GM10266 (cell line): ENCODE measurements around the gene CSNK2A3.

Experiments used
- DNase-seq: peaks from one replicate; pipeline ENCODE4 v3.0.0; 2012; ENCODE audit errors: extremely low spot score
- CTCF ChIP-seq: IDR thresholded peaks from 2 replicates; pipeline ENCODE4 v1.5.1; 2012; ENCODE audit warnings: mild to moderate bottlenecking, low read depth; ENCODE audit not compliant: control insufficient read depth, insufficient read depth; ENCODE audit errors: missing control alignments

The CSNK2A3 gene

GRCh38 chr11:11395126-11395525, 42.1 kb upstream of the CSNK2A3 start:
- no peak for TF ChIP-seq CTCF
- no peak for DNase-seq

- DNase-seq: no peak
- TF ChIP-seq CTCF: no peak
Observed at GRCh38 chr11:11394241-11394640, 41.2 kb upstream of the CSNK2A3 start.

GRCh38 chr11:11391796-11392463, 38.9 kb upstream of the CSNK2A3 start:
- no peak for DNase-seq
- TF ChIP-seq CTCF: no peak

- DNase-seq: no peak
- no peak for TF ChIP-seq CTCF
Observed at GRCh38 chr11:11391169-11391568, 38.1 kb upstream of the CSNK2A3 start.

GRCh38 chr11:11390068-11390771, 37.2 kb upstream of the CSNK2A3 start:
- no peak for DNase-seq
- no peak for TF ChIP-seq CTCF

DNA sequence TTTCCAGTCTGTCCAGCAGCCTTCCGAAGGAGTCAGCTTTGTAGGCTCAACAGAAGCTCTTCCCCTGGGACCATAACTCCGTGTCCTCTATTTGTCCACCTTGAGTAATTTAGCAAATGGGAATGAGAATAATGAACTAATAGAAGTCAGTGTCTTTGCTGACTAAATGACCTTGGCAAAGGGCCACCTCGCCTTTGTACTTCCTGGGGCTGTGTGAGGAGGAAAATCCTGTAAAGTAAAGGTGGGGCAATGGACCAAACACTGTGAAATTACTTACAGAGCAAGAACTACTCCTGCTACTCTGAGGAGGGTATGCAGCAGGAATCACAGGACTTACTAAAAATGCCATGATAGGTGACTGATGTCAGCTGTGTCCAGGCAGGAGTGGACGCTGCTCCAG, 36.2 kb upstream of the CSNK2A3 start:
- DNase-seq: no peak

More for the DNA sequence above, 36.2 kb upstream of the CSNK2A3 start:
- TF ChIP-seq CTCF: no peak
